Natural killer cell treated with Interleukin-12 subunit alpha and Interleukin-12 subunit beta and Interleukin-15 and Interleukin-18, amount 100 ng/mL, for 72 hours (primary cell): ENCODE measurements around the gene FAM32A. TPM values are rescaled to one million over a fixed set of nuclear protein-coding genes. Genes with fewer than 3 reads are reported as not detected.

ENCODE experiments used
- total RNA-seq, 2 donors: library from RNA; stranded (reverse); gene quantifications; one replicate each; pipeline ENCODE4 v1.2.3, GENCODE V29; 2022

FAM32A gene
- total RNA-seq, 2 donors from 2014 or later, result 46.7 to 60.8 TPM

Other genes with a start within 250 kb of the FAM32A start
- not detected for gene OR10H4, start 236.4 kb upstream of the FAM32A start, total RNA-seq
- gene TPM4, start 108.9 kb upstream of the FAM32A start, total RNA-seq, result 100 to 1,000 TPM; 462 to 510 TPM
- 100 to 1,000 TPM; 166 to 260 TPM for gene RAB8A, start 73.5 kb upstream of the FAM32A start, total RNA-seq
- 100 to 1,000 TPM; 135 to 188 TPM for gene HSH2D, start 41.7 kb upstream of the FAM32A start, total RNA-seq
- 1 to 10 TPM in 1 of 2 donors, not detected in 1; 1.4 TPM for gene CIB3, start 11.9 kb upstream of the FAM32A start, total RNA-seq
- 100 to 1,000 TPM; 115 to 145 TPM for gene AP1M1, start 12.5 kb downstream of the FAM32A start, total RNA-seq
- 1 to 10 TPM; 3.4 to 6.7 TPM for gene KLF2, start 139.4 kb downstream of the FAM32A start, total RNA-seq